Middle frontal gyrus (tissue), 1 donor: ENCODE data around the gene MLPH.

ENCODE experiments used
- DNase-seq: peaks from one replicate; pipeline ENCODE4 v3.0.0-alpha.2; 2015; ENCODE audit warnings: low spot score; ENCODE audit errors: extremely low spot score

MLPH gene

DNA sequence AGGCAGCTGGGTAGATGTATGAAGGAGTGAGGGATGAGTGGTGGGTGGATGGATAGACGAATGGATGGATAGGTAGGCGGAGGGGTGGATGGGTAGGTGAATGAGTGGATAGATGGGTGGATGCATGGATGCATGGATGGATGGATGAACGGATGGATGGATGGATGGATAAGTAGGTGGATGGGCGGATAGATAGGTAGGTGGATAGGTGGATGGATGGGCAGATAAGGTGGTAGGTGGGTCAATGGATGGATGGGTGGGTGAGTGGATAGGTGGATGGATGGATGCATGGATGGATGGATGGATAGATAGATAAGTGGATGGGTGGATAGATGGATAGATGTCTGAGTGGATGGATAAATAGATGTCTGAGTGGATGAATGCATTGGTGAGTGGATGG is 30.1 kb downstream of the MLPH start:
- no peak for DNase-seq

GRCh38 chr2:237517990-237518389 is 30.9 kb downstream of the MLPH start:
- no peak for DNase-seq

GRCh38 chr2:237519506-237520245 is 32.6 kb downstream of the MLPH start:
- no peak for DNase-seq

GRCh38 chr2:237520290-237520689 is 33.2 kb downstream of the MLPH start:
- no peak for DNase-seq

GRCh38 chr2:237524631-237525030 is 37.6 kb downstream of the MLPH start:
- DNase-seq, result no peak

GRCh38 chr2:237525559-237526157 is 38.6 kb downstream of the MLPH start:
- DNase-seq, result no peak

DNA sequence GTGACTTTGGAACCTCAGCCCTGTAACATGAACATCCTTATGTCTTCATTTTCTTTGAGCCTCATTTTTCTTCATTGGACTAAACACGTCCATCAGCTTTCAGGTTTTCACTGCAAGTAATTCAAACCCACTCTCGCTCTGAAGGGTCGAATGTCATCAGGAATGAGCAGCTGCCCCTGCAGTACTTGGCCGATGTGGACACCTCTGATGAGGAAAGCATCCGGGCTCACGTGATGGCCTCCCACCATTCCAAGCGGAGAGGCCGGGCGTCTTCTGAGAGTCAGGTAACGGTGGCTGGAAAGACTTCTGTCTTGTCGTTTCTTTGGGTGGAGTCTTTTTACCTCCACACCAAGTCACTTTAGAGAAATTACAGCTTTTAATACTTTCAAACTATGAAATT is 40.2 kb downstream of the MLPH start:
- no peak for DNase-seq

- DNase-seq, result no peak
These were observed 40.7 kb downstream of the MLPH start for GRCh38 chr2:237527766-237528165.

- no peak for DNase-seq
These were observed 42.7 kb downstream of the MLPH start for GRCh38 chr2:237529452-237530402.

- DNase-seq, result no peak
These were observed 43.7 kb downstream of the MLPH start for GRCh38 chr2:237530472-237531433.

DNA sequence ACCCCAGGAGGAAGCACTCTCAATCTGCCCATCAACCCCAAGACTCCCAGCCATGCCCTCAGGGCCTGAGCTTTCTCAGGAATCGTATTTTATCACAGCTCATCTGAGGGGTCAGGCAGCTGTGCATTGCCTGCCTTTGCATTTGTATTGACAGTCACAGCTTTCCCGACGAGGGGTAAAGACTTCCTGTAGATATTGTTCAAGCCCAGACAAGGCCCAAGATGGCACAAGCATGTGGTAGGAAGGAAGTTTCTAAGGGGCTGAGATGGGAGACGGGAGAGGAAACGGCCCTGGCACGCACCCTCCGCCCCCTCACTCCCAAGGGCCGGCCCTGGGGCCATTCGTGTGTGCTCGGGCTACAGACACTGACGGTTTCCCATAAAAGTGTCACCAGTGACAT is 45.1 kb downstream of the MLPH start:
- no peak for DNase-seq

DNA sequence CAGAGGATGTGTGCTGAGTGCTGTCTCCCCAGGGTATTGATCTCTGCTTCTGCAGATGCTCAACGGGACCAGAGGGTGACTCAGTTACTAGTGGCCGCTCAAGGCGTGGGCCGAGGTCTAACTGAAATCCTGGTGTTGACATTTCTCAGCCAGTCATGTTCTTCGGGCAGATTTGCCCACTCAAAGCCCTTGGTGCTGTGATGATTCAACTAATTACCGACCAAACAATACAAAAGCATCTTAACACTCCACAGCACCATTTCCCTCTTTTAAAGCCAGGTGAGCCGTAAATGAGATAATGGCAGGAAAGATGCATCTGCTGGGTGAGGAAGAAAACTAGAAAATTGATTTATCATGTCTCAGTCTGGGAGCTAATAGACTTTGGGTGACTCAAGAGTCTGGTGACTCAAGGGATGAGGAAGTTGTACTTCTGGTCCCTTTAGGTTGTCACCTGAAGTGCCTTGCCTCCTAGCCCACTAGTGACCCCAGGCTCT is 46.7 kb downstream of the MLPH start:
- DNase-seq, result no peak

DNA sequence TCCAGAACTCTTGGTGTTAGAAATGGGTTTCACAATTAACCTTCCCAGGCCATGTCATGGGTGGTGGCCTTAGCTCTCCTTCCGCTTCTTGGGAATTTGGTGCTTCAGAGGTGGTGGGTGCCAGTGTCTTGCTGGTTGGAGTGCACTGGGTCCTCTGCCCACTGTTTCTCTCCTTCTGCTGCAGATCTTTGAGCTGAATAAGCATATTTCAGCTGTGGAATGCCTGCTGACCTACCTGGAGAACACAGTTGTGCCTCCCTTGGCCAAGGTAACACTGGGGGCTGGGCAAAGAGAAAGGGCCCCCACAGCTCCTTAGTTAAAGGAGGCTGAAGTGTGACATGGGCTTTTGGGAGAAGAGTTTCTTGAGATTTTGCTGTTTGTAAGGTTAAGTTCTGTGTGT is 47.3 kb downstream of the MLPH start:
- no peak for DNase-seq

DNA sequence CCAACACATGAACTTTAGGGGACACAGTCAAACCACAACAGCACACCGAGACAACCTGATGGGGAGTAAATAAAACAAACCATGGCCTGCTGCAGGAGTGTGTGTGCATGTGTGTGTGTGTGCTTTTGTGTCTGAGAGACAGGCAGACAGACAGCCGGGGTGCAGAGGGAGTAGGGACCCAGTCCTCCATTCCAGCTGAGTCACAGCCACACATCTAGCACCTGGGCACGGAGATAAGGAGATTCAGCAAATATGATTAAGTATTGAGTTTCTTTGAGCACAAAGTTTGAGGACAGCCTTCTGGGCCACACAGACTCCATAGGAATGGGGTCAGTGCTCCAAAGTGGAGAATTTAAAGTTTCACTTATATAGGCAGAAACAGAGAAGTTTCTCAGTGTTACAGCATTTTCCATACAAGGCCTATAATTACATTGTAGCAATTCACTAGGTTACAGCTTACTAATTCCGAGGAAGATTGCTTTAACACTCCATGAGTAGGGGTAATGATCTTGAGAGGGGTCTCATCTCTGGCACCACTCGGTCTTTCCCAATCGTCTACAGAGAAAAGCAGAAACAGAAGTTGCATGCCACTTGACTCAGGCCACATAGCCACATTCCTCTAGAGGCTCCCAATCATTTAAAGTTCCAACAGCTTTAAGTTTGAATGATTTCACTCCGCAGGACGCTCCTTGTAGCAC is 48.5 kb downstream of the MLPH start:
- no peak for DNase-seq

GRCh38 chr2:237536083-237536415 is 49.0 kb downstream of the MLPH start:
- DNase-seq, result no peak

GRCh38 chr2:237536617-237537016 is 49.6 kb downstream of the MLPH start:
- DNase-seq, result no peak

- no peak for DNase-seq
These were observed 51.1 kb downstream of the MLPH start for GRCh38 chr2:237538001-237538720.

- DNase-seq, result no peak
These were observed 51.9 kb downstream of the MLPH start for GRCh38 chr2:237538901-237539300.

DNA sequence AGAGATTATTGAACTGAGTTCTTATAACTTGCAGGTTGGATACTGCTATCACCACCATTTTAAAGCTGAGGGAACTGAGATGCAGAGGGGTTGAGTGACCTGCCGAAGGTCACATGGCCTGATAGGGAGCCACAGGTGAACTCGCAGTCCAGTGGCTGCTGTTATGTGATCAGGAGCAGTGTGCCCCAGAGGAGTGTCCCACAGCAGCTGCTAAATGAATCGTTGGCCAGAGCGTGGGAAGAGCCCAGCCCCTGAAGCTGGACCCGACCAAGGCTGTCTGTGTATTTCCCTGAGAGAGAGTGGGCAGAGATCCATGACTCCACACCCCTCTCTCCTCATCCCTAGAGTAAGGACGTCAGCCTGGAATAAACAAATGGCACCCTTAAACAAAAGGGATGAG is 52.6 kb downstream of the MLPH start:
- DNase-seq, result no peak
